ENCODE measurements around the gene SLC35F4.

DNA sequence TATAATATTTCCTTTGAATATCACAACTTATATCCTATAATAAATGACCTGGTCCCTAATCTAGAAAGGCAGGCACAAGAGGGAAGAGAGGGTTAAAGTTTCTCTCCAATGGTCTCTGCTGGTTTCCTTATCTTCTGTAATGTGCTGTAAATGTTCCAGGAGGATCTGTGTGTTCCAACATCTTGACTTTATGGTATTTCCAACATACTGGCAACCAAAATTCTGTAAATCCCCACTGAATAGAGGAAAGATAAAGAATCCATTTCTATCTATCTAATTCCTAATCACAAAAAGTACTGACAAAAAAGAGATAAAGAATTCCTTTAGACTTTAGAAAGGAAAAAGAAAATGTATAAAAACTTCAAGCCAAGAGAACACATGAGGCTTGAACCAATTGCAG lies 225.9 kb downstream of the SLC35F4 start:
- no peak for TF ChIP-seq POLR2A (IDR thresholded peaks at IDR 0.05)
- TF ChIP-seq POLR2AphosphoS5 (IDR thresholded peaks at IDR 0.05; ENCODE audit: insufficient read depth in 1 of 2, low read depth in 1 of 2) = no peak
- TF ChIP-seq, protein P1, sequence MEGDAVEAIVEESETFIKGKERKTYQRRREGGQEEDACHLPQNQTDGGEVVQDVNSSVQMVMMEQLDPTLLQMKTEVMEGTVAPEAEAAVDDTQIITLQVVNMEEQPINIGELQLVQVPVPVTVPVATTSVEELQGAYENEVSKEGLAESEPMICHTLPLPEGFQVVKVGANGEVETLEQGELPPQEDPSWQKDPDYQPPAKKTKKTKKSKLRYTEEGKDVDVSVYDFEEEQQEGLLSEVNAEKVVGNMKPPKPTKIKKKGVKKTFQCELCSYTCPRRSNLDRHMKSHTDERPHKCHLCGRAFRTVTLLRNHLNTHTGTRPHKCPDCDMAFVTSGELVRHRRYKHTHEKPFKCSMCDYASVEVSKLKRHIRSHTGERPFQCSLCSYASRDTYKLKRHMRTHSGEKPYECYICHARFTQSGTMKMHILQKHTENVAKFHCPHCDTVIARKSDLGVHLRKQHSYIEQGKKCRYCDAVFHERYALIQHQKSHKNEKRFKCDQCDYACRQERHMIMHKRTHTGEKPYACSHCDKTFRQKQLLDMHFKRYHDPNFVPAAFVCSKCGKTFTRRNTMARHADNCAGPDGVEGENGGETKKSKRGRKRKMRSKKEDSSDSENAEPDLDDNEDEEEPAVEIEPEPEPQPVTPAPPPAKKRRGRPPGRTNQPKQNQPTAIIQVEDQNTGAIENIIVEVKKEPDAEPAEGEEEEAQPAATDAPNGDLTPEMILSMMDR (IDR thresholded peaks at IDR 0.05) = no peak

Measured in vagina (tissue), 2 donors.